Fibroblast of the aortic adventitia (primary cell): ENCODE measurements around the gene ALG8. TPM values are rescaled to one million over a fixed set of nuclear protein-coding genes. Genes with fewer than 3 reads are reported as not detected.

Experiments
- DNase-seq: peaks from one replicate; pipeline ENCODE4 v3.0.0-alpha.2; 2010; ENCODE audit warnings: low read depth
- H3K4me3 ChIP-seq: 2 replicates; pipeline ENCODE4 v1.5.1; 2011; ENCODE audit warnings: low read depth, mild to moderate bottlenecking, control low read depth, low read length, moderate library complexity
- CTCF ChIP-seq: IDR thresholded peaks from 2 replicates; pipeline ENCODE4 v1.5.1; 2011; ENCODE audit warnings: mild to moderate bottlenecking, low read length, control low read depth, inconsistent platforms; ENCODE audit not compliant: insufficient read depth
- total RNA-seq: library from RNA; depleted of rRNA; stranded (reverse); fragments of >200 nt; gene quantifications from 2 replicates; pipeline ENCODE4 v1.2.3, GENCODE V29; 2012; ENCODE audit warnings: low replicate concordance

The ALG8 gene
- total RNA-seq, 1 donor = 56.6 TPM

GRCh38 chr11:78071717-78072116 lies 67.7 kb downstream of the ALG8 start:
- H3K4me3 ChIP-seq = no peak overlapping the region
- no peak for TF ChIP-seq CTCF
- no peak for DNase-seq

- DNase-seq = no peak
- H3K4me3 ChIP-seq = no peak overlapping the region
- no peak for TF ChIP-seq CTCF
Measured at GRCh38 chr11:78070621-78071020, 68.8 kb downstream of the ALG8 start.

GRCh38 chr11:78069465-78069864 lies 70.0 kb downstream of the ALG8 start:
- no peak for TF ChIP-seq CTCF
- no peak for DNase-seq
- H3K4me3 ChIP-seq = no peak overlapping the region

- TF ChIP-seq CTCF = no peak
- no peak for DNase-seq
- no peak overlapping the region for H3K4me3 ChIP-seq
Measured at GRCh38 chr11:78067704-78068103, 71.7 kb downstream of the ALG8 start.

GRCh38 chr11:78066471-78066870 lies 73.0 kb downstream of the ALG8 start:
- no peak overlapping the region for H3K4me3 ChIP-seq
- no peak for DNase-seq
- TF ChIP-seq CTCF = no peak

GRCh38 chr11:78065203-78065602 lies 74.2 kb downstream of the ALG8 start:
- no peak for DNase-seq
- no peak for TF ChIP-seq CTCF
- H3K4me3 ChIP-seq = no peak overlapping the region

- DNase-seq = no peak
- no peak for TF ChIP-seq CTCF
- no peak within 1 kb of the TSS for H3K4me3 ChIP-seq
Measured at GRCh38 chr11:78063440-78064181, 75.8 kb downstream of the ALG8 start, which contains the start of gene THRSP. TSS of gene THRSP (plus strand) at chr11:78063861. CDS start at chr11:78063882, 21 bp downstream.
